HG02884 (cell line): ENCODE measurements around the gene KCNQ5.

Source experiments
- ATAC-seq: cut with Tn5 transposase; IDR thresholded peaks from one replicate; pipeline ENCODE4 v1.9.1; 2021; ENCODE audit warnings: mild to moderate bottlenecking, moderate library complexity; ENCODE audit not compliant: unreplicated experiment

The KCNQ5 gene

GRCh38 chr6:72789145-72789544 is 167.3 kb downstream of the KCNQ5 start:
- no peak for ATAC-seq

GRCh38 chr6:72792692-72793091 is 170.8 kb downstream of the KCNQ5 start:
- no peak for ATAC-seq

- no peak for ATAC-seq
Observed at GRCh38 chr6:72793641-72794395, 172.0 kb downstream of the KCNQ5 start.

- no peak for ATAC-seq
Observed at GRCh38 chr6:72798196-72798595, 176.3 kb downstream of the KCNQ5 start.

- no peak for ATAC-seq
Observed at GRCh38 chr6:72809746-72810379, 188.0 kb downstream of the KCNQ5 start.

GRCh38 chr6:72810571-72811280 is 188.9 kb downstream of the KCNQ5 start:
- no peak for ATAC-seq

GRCh38 chr6:72811971-72812421 is 190.1 kb downstream of the KCNQ5 start:
- ATAC-seq: no peak

- ATAC-seq: no peak
Observed at GRCh38 chr6:72813807-72814596, 192.1 kb downstream of the KCNQ5 start.

GRCh38 chr6:72816022-72816421 is 194.2 kb downstream of the KCNQ5 start:
- no peak for ATAC-seq

GRCh38 chr6:72817208-72817607 is 195.3 kb downstream of the KCNQ5 start:
- ATAC-seq: no peak

- ATAC-seq: no peak
Observed at GRCh38 chr6:72819609-72820008, 197.7 kb downstream of the KCNQ5 start.

- ATAC-seq: no peak
Observed at GRCh38 chr6:72820153-72820552, 198.3 kb downstream of the KCNQ5 start.

GRCh38 chr6:72820906-72821305 is 199.0 kb downstream of the KCNQ5 start:
- ATAC-seq: no peak

GRCh38 chr6:72822023-72822422 is 200.2 kb downstream of the KCNQ5 start:
- ATAC-seq: no peak

GRCh38 chr6:72822691-72823090 is 200.8 kb downstream of the KCNQ5 start:
- no peak for ATAC-seq

- ATAC-seq: peak; percentile 78
Observed at GRCh38 chr6:72824833-72825232, 203.0 kb downstream of the KCNQ5 start.

GRCh38 chr6:72825315-72825911 is 203.5 kb downstream of the KCNQ5 start:
- peak; percentile 41 for ATAC-seq

GRCh38 chr6:72826037-72826436 is 204.2 kb downstream of the KCNQ5 start:
- no peak for ATAC-seq

GRCh38 chr6:72826744-72827438 is 205.0 kb downstream of the KCNQ5 start:
- no peak for ATAC-seq

- no peak for ATAC-seq
Observed at GRCh38 chr6:72828904-72829303, 207.0 kb downstream of the KCNQ5 start.
